Measurements from ENCODE around the gene CNTN1.

CNTN1 gene

GRCh38 chr12:41053046-41053445, 360.8 kb downstream of the CNTN1 start:
- DNase-seq, result no peak
- no peaks in the 10 kb centered on the region for H3K27me3 ChIP-seq
- no peak overlapping the region for H3K4me3 ChIP-seq (ENCODE audit: low read depth, low read length)
- H3K4me1 ChIP-seq, result no peaks in the 10 kb centered on the region
- H3K36me3 ChIP-seq, result no peaks in the 10 kb centered on the region
- H3K9me3 ChIP-seq, result no peaks in the 10 kb centered on the region
- TF ChIP-seq CTCF (IDR thresholded peaks at IDR 0.05; ENCODE audit: low read depth, low read length), result no peak

DNA sequence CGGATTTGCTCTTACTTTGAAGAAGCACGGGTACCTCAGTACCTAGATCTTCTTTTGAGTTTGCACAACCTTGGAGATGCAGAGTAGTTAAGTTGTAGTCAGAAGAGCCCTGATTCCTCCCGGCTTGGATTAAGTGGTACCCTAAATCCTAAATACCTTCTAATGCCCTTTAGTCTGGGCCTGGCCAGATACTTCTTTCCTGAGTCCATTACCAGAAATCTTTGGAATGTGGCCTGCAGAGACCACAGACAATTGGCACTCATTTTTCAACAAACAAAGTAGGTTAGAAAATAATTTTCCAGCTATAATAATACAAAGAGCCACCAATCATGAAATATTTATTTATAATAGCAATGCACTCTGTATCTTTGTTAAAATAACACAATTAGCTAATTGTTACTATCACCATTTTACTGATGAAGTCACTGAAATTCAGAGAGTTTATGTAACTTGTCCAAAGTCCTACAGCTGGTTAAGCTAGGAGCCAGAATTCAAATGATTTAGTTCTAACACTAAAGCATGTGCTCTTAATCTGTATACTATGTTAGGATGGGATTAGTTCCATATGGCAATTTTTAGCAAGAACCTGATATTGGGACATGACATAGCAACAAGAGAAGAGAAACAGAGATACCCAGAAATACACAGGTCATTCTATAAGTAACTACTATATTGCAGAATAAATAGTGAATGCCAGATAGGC, 363.8 kb downstream of the CNTN1 start:
- no peak overlapping the region for H3K4me3 ChIP-seq (ENCODE audit: low read depth, low read length)
- no peaks in the 10 kb centered on the region for H3K27me3 ChIP-seq
- no peak for TF ChIP-seq CTCF (IDR thresholded peaks at IDR 0.05; ENCODE audit: low read depth, low read length)
- H3K9me3 ChIP-seq, result no peaks in the 10 kb centered on the region
- no peak for DNase-seq
- no peaks in the 10 kb centered on the region for H3K4me1 ChIP-seq
- H3K36me3 ChIP-seq, result no peaks in the 10 kb centered on the region

DNA sequence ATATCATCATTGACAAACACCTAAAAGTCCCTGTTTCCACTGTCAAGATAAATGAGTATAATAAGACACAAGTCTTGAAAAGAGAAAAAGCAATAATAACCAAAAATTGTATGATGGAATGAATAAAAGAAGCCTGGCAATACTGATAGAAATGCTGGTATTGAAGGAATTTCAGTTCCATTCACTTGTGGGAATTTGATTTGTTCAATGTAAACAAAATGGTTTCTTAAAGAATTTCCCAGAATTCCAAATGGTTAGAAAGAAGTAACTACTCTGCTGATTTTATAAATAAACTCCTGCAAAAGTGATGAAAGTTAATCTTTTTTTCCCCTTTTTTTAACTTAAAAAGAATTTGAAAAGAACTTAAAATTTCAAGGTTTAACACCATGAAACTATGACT, 366.0 kb downstream of the CNTN1 start:
- Histone ChIP-seq H3K4me1 (no peaks in the 10 kb centered on the region), H3K36me3 (no peaks in the 10 kb centered on the region), H3K27me3 (no peaks in the 10 kb centered on the region), H3K4me3 (ENCODE audit: low read depth, low read length) (no peak overlapping the region), H3K9me3 (no peaks in the 10 kb centered on the region)
- no peak for TF ChIP-seq CTCF (IDR thresholded peaks at IDR 0.05; ENCODE audit: low read depth, low read length)
- no peak for DNase-seq

- Histone ChIP-seq H3K36me3 (no peaks in the 10 kb centered on the region), H3K4me3 (ENCODE audit: low read depth, low read length) (no peak overlapping the region), H3K9me3 (no peaks in the 10 kb centered on the region), H3K4me1 (no peaks in the 10 kb centered on the region), H3K27me3 (no peaks in the 10 kb centered on the region)
- no peak for DNase-seq
- TF ChIP-seq CTCF (IDR thresholded peaks at IDR 0.05; ENCODE audit: low read depth, low read length), result no peak
Measured at GRCh38 chr12:41061192-41061591, 369.0 kb downstream of the CNTN1 start.

DNA sequence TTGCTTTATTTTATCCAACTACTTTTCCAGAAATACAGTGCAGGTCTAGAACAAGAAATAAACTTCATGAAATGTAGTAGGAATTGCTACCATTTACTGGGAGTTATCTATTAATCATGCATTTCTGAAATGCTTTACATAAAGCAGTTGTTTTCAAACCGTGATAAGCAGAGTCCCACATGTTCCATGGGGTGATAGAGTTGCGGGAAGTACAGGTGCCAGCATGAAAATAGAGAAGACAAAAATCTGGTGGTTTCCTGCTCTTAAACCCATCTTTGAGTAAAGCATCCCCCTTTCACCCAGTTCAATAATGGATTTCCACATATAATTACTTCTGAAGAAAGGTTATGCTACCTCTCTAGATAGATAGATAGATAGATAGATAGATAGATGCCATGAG, 372.2 kb downstream of the CNTN1 start:
- H3K4me1 ChIP-seq, result no peaks in the 10 kb centered on the region
- no peaks in the 10 kb centered on the region for H3K27me3 ChIP-seq
- H3K36me3 ChIP-seq, result no peaks in the 10 kb centered on the region
- H3K4me3 ChIP-seq (ENCODE audit: low read depth, low read length), result no peak overlapping the region
- no peak for TF ChIP-seq CTCF (IDR thresholded peaks at IDR 0.05; ENCODE audit: low read depth, low read length)
- DNase-seq, result no peak
- H3K9me3 ChIP-seq, result no peaks in the 10 kb centered on the region

DNA sequence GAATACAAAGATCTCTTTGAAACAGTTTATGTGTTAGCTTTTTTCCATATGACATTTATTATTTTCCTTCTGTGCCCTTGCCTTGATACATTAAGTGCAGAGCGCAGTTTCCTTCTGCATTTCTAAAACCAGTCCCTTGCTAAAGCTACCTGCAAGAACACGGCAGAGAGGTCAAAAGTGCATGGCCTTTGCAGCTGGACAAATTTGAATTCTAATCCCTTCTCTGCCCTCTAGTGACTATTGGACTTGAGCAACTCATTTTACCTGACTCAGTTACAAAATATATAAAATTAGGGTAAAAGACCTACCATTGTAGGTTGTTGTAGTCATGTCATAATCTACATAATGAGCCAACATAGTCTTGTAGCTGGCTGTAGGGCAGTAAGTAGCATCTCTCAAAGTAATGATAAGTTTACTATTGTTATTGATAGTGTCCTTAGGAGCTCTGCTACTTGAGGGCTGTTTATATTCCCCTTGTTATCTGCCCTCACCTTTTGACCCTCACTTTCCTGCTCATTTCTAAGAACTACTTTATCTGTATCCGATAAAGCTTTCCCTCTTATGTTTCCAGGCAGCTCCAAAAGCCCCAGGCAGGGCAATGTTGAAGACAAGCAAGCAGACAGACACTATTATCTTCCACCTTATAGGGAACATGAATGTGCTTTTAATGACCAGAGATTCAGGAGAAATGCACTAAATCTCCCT, 375.9 kb downstream of the CNTN1 start:
- H3K4me3 ChIP-seq (ENCODE audit: low read depth, low read length), result no peak overlapping the region
- no peaks in the 10 kb centered on the region for H3K9me3 ChIP-seq
- H3K36me3 ChIP-seq, result no peaks in the 10 kb centered on the region
- H3K4me1 ChIP-seq, result no peaks in the 10 kb centered on the region
- DNase-seq, result no peak
- no peaks in the 10 kb centered on the region for H3K27me3 ChIP-seq
- no peak for TF ChIP-seq CTCF (IDR thresholded peaks at IDR 0.05; ENCODE audit: low read depth, low read length)
